HG03432 (cell line): ENCODE results near the gene FAM204A.

ENCODE experiments used
- ATAC-seq: cut with Tn5 transposase; IDR thresholded peaks from one replicate; pipeline ENCODE4 v1.9.1; 2021; ENCODE audit warnings: mild to moderate bottlenecking, moderate library complexity; ENCODE audit not compliant: unreplicated experiment

FAM204A gene

GRCh38 chr10:118253397-118253796, 88.7 kb downstream of the FAM204A start:
- no peak for ATAC-seq

- ATAC-seq, result no peak
These were observed 90.3 kb downstream of the FAM204A start for GRCh38 chr10:118251791-118252190.

- no peak for ATAC-seq
These were observed 92.4 kb downstream of the FAM204A start for GRCh38 chr10:118249714-118250113.
